ENCODE data around the gene NME1.
"Not testable (repeated sequence)": the region's sequence is repeated elsewhere in the genome, so short reads cannot be mapped to it uniquely, and the experiment has no call there.

NME1 gene

DNA sequence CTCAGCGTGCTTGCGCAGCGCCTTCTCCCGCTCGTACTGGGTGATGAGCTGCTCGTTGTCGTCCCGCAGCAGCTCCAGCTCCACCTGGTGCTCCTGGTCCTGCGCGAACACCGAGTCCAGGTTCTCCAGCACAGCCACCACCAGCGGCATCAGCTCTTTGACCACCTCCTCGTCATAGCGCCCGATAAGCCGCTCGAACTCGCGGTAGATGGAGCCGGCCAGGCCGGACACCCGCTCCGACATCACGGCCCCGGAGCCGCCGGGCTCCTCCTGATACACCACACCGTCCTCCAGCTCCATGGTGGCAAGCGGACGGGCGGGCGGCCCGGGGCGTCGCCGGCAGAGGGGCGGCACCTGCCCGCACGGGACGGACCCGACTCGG, 33.0 kb upstream of the NME1 start:
- H3K4me3 ChIP-seq (ENCODE audit: low read length), result peak overlapping the region; percentile 95
- TF ChIP-seq, protein P1, sequence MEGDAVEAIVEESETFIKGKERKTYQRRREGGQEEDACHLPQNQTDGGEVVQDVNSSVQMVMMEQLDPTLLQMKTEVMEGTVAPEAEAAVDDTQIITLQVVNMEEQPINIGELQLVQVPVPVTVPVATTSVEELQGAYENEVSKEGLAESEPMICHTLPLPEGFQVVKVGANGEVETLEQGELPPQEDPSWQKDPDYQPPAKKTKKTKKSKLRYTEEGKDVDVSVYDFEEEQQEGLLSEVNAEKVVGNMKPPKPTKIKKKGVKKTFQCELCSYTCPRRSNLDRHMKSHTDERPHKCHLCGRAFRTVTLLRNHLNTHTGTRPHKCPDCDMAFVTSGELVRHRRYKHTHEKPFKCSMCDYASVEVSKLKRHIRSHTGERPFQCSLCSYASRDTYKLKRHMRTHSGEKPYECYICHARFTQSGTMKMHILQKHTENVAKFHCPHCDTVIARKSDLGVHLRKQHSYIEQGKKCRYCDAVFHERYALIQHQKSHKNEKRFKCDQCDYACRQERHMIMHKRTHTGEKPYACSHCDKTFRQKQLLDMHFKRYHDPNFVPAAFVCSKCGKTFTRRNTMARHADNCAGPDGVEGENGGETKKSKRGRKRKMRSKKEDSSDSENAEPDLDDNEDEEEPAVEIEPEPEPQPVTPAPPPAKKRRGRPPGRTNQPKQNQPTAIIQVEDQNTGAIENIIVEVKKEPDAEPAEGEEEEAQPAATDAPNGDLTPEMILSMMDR (conservative IDR thresholded peaks at IDR 0.05; ENCODE audit: low read depth, low read length), result no peak
- no peak for DNase-seq (ENCODE audit: low read depth)

- peak; percentile 75 for DNase-seq (ENCODE audit: low read depth)
- TF ChIP-seq, protein P1 (conservative IDR thresholded peaks at IDR 0.05; ENCODE audit: low read depth, low read length), result no peak
- peak within 1 kb of the TSS; percentile 95 for H3K4me3 ChIP-seq (ENCODE audit: low read length)
These were observed 32.4 kb upstream of the NME1 start, which contains the start of gene SPAG9 for GRCh38 chr17:51120739-51121619. Gene SPAG9 (minus strand): TSS chr17:51120868. CDS start chr17:51120656, 212 bp downstream.

DNA sequence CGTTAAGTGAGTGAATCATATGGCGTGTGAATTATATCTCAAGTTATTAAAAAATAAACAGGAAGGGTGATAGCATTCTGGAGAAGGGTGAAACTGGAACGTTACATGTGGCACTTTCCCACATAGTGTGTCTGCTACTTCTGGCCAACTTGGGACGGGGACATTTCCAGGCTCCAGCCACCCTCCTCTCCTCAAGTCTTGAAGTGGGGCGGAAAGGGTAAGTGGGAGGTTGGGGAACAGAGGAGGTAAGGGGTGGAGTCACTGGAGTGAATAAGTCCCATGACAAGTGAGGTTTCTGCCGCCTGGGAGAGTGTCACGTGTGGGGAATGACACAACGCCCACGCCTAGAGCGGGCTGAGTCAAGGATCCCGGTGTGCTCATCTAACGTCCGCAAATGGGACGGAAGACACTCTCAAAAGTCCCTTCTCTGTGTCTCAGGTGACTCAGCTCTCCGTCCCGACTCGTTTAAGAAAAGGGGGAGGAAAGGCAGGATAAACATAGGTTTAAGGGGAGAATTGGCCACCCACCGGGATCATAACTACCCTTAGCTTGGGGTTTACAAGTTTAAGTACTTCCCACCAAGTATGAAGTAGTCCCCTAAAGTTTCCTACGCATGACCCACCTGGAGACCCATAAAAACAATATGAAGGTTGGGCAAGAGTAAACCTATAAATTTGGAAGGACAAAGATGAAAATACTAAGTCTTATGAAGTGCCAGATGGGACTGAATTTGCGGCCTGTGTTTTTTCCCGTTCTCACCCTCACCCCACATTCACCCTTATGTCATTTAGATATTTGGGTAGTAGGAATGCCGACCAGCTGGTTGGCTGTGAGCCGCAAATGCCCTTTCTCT, 31.5 kb upstream of the NME1 start:
- peak; percentile 77 for DNase-seq (ENCODE audit: low read depth)
- peak overlapping the region; percentile 80 for H3K4me3 ChIP-seq (ENCODE audit: low read length)
- TF ChIP-seq, protein P1 (conservative IDR thresholded peaks at IDR 0.05; ENCODE audit: low read depth, low read length), result no peak

DNA sequence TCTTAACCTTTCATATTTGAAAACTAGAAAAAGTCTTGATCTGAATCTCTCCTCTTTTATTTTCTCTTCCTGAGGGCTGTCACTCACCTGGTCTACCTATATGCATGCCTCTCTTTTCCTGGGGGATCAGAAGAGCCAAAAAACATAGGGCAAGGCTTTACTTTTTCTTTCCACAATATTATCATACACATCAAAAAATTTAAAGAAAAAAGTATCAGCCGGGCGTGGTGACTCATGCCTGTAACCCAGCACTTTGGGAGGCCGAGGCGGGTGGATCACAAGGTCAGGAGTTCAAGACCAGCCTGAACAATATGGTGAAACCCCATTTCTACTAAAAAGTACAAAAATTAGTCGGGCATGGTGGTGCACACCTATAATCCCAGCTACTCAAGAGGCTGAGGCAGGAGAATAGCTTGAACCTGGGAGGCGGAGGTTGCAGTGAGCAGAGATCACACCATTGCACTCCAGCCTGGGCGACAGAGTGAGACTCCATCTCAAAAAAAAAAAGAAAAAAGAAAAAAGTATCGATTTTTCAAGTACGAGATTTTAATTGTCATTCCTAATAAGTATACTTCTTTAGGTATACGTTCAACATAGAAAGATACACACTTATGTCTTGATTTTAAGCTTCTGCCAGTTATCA, 30.8 kb upstream of the NME1 start:
- not testable (repeated sequence) for H3K4me3 ChIP-seq (ENCODE audit: low read length); DNase-seq (ENCODE audit: low read depth)

DNA sequence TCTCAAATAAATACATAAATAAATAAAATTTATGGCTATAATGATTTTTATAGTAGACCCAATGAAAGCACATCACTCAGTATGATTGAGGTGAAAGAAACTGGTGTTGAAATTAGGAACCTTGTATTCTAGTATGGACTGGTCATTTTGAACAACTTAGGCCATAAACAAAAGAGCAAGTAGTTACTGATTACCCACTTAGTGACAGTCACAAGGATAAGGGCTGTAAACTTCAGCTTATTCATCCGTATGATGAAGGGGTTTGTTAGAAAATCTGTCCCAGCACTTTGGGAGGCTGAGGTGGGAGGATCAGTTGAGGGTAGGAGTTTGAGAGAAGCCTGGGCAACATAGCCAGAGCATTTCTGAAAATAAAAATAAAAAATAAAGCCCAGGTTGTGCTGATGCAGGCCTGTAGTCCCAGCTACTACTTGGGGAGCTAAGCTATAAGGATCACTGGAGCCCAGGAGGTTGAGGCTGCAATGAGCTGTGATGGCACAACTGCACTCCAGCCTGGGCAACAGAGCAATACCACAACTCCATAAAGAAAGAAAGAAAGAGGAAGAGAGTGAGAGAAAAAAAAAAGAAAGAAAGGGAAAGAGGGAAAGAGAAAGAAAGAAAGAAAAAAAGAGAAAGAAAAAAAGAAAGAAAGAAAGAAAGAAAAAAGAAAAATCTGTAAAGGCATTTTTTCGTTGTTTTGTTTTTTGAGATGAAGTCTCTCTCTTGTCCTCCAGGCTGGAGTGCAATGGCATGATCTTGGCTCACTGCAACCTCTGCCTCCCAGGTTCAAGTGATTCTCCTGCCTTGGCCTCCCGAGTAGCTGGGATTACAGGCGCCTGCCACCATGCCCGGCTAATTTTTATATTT, 28.5 kb upstream of the NME1 start:
- TF ChIP-seq, protein P1 (conservative IDR thresholded peaks at IDR 0.05; ENCODE audit: low read depth, low read length), result no peak
- DNase-seq (ENCODE audit: low read depth), result no peak
- no peak overlapping the region for H3K4me3 ChIP-seq (ENCODE audit: low read length)

- TF ChIP-seq, protein P1 (conservative IDR thresholded peaks at IDR 0.05; ENCODE audit: low read depth, low read length), result no peak
- no peak for DNase-seq (ENCODE audit: low read depth)
- H3K4me3 ChIP-seq (ENCODE audit: low read length), result no peak overlapping the region
These were observed 25.3 kb upstream of the NME1 start for GRCh38 chr17:51128076-51128475.
